Measurements from ENCODE around the gene TNS1. TPM values are rescaled to one million over a fixed set of nuclear protein-coding genes. Genes with fewer than 3 reads are reported as not detected.

TNS1 gene
- total RNA-seq, 4 donors from 2014 or later, result 169 to 316 (median 229) TPM

DNA sequence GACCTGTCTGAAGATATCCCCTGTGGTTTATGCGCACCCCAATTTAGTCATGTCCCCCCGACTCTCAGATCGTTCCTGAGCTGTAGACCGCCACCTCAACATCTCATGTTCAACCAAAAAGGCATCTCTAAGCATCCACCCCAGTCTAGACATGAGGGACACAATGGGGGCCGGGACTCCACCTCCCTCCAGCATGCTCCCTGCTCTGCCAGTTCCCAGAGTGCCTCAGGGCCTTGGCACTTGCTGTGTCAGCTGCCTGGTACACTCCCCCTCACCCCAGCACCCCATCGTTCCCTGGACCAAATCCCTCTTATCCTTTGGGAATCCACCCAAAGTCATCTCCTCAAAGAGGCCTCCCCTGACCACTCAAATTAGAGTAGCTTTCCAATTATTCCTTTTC is 22.2 kb downstream of the TNS1 start:
- no peaks in the 10 kb centered on the region for H3K27me3 ChIP-seq
- peak; percentile 38 to 48 for DNase-seq
- no peaks in the 10 kb centered on the region for H3K9me3 ChIP-seq
- WGBS, 2 donors, result 70 to 77% methylated on average over 6 of the region's 6 CpGs
- H3K36me3 ChIP-seq, result no peaks in the 10 kb centered on the region
- H3K4me1 ChIP-seq, result peaks cover 46 to 58% of the 10 kb centered on the region in 2 donors
- no peak for TF ChIP-seq POLR2A (IDR thresholded peaks at IDR 0.05)
- TF ChIP-seq, protein P1, sequence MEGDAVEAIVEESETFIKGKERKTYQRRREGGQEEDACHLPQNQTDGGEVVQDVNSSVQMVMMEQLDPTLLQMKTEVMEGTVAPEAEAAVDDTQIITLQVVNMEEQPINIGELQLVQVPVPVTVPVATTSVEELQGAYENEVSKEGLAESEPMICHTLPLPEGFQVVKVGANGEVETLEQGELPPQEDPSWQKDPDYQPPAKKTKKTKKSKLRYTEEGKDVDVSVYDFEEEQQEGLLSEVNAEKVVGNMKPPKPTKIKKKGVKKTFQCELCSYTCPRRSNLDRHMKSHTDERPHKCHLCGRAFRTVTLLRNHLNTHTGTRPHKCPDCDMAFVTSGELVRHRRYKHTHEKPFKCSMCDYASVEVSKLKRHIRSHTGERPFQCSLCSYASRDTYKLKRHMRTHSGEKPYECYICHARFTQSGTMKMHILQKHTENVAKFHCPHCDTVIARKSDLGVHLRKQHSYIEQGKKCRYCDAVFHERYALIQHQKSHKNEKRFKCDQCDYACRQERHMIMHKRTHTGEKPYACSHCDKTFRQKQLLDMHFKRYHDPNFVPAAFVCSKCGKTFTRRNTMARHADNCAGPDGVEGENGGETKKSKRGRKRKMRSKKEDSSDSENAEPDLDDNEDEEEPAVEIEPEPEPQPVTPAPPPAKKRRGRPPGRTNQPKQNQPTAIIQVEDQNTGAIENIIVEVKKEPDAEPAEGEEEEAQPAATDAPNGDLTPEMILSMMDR (IDR thresholded peaks at IDR 0.05), result no peak
- no peak overlapping the region for H3K4me3 ChIP-seq (replicated peaks in 1 of 3)
- intact Hi-C loops (cut with DNase I), result loop anchor here (5.0 kb wide), 1 partner anchor 33 kb away; no protein-coding TSS in a partner anchor
- peak overlapping the region; percentile 76 to 93 (median 86) for H3K27ac ChIP-seq

DNA sequence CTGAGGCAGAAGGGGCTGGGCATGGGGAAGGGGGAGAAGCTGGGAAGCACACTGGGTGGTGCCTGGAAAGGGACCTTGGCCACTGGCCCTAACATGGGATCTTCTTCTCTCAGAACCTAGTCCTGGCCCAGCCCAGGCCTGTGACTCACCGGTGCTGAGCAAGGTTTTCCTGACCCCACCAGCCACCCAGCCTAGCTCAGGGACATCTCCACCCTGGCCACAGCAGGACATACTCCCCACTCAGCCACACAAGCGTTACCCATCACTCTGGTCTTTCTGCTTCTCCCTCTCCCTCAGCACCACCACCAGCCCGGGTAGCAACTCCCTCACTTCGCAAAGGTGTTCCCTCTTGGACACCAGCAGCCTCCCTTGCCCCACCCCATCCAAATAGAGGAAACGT is 22.8 kb downstream of the TNS1 start:
- no peaks in the 10 kb centered on the region for H3K27me3 ChIP-seq
- peaks cover 46 to 60% of the 10 kb centered on the region in 2 donors for H3K4me1 ChIP-seq
- no peaks in the 10 kb centered on the region for H3K9me3 ChIP-seq
- peak overlapping the region; percentile 76 to 93 (median 86) for H3K27ac ChIP-seq
- no peaks in the 10 kb centered on the region for H3K36me3 ChIP-seq
- WGBS, 2 donors, result 58 to 60% methylated on average over 5 of the region's 5 CpGs
- intact Hi-C loops (cut with DNase I), result loop anchor here (5.0 kb wide), 1 partner anchor 33 kb away; no protein-coding TSS in a partner anchor
- TF ChIP-seq POLR2A (IDR thresholded peaks at IDR 0.05), result no peak
- TF ChIP-seq, protein P1 (IDR thresholded peaks at IDR 0.05), result no peak
- H3K4me3 ChIP-seq (replicated peaks in 1 of 3), result no peak overlapping the region
- peak in 1 of 2 donors; percentile 38 for DNase-seq

DNA sequence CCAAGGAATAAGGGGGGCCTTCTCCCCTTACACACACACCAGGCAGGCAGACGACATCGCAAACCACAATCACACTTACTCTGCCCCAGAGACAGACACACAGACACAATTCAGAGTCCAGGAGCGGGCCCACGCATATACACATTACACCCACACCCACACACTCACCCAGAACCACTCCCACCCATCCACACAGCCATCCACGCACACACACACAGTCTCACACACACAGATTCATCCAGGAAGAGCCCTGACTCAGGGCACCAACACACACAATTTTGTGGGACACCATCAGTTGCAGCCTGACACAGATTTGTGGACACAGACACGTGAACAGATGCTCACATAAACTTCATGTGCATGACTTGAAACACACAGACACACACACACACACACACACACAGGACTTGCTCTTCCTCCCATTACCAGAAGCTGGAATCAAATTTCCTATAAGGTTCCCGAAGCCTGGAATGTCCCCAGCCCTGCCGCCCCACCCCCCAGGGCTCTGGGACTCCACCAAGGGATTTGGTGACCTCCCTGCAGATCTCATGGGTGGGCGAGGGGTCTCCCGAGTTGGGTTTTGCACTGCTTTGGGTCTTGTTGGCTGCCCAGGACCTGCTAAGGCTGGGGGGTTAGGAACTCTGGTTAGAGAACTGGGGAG is 23.5 kb downstream of the TNS1 start:
- peak overlapping the region; percentile 76 to 93 (median 86) for H3K27ac ChIP-seq
- no peak for TF ChIP-seq POLR2A (IDR thresholded peaks at IDR 0.05)
- TF ChIP-seq, protein P1 (IDR thresholded peaks at IDR 0.05), result no peak
- H3K27me3 ChIP-seq, result no peaks in the 10 kb centered on the region
- WGBS, 2 donors, result 32 to 33% methylated on average over 6 to 9 of the region's 10 CpGs
- H3K9me3 ChIP-seq, result no peaks in the 10 kb centered on the region
- peak overlapping the region in 2 of 3 donors; percentile 49 to 53 for H3K4me3 ChIP-seq (replicated peaks in 1 of 3)
- peaks cover 47 to 68% of the 10 kb centered on the region in 2 donors for H3K4me1 ChIP-seq
- intact Hi-C loops (cut with DNase I), result no loop called here
- H3K36me3 ChIP-seq, result no peaks in the 10 kb centered on the region
- DNase-seq, result no peak

DNA sequence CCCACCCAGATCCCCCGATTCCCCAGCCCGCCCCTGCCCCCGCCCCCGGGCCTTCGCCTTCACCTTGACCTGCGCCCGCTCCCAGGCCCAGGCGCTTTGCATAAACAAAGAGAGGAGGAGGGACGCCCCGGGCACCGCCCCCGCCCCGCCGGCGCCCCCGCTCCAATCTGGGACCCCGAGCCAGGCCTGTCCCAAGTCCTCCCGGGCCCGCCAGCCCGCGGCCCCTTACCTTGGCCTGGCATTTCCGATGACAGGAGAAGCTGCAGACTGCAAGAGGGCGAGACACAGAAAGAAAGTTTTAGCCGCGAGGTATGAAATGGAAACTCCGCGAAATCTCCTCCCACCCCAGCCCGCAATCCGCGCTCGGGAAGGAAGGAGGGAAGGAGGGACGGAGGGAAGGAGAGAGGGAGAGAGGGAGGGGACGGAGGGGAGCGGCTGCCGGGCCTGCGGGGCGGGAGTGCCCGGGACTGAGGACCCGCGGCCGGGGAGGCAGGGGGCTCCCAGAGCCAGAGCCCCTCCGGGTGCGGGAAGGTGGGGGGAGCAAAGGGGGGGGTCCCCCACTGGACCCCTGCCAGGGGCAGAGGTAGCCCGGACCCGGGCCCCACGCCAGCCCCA is 24.2 kb downstream of the TNS1 start:
- no peaks in the 10 kb centered on the region for H3K36me3 ChIP-seq
- WGBS, 2 donors, result 3 to 6% methylated on average over 21 to 26 of the region's 46 CpGs
- H3K9me3 ChIP-seq, result no peaks in the 10 kb centered on the region
- peaks cover 54 to 71% of the 10 kb centered on the region in 2 donors for H3K4me1 ChIP-seq
- peak; percentile 56 to 61 for DNase-seq
- intact Hi-C loops (cut with DNase I), result no loop called here
- no peaks in the 10 kb centered on the region for H3K27me3 ChIP-seq
- H3K4me3 ChIP-seq (replicated peaks in 1 of 3), result peak overlapping the region in 2 of 3 donors; percentile 49 to 53
- peak overlapping the region; percentile 76 to 93 (median 86) for H3K27ac ChIP-seq
- peak in 1 of 2 donors; percentile 55 for TF ChIP-seq POLR2A (IDR thresholded peaks at IDR 0.05)
- TF ChIP-seq, protein P1 (IDR thresholded peaks at IDR 0.05), result no peak

Measured in thyroid gland (tissue), 4 donors.